Activated T-helper 2 cell treated with anti-CD3 and anti-CD28 coated beads, Interferon-gamma antibody, Interleukin-2, Interleukin-4, amounts not matched to agents 10 μg/mL and 5 μg/mL and 100 μg/mL, durations not matched to agents 14 hours and 24 hours and 36 hours (primary cell): ENCODE measurements around the gene CALM1. TPM values are rescaled to one million over a fixed set of nuclear protein-coding genes. Genes with fewer than 3 reads are reported as not detected.

Experiments
- DNase-seq: peaks from one replicate; pipeline ENCODE4 v3.0.0; 2021; ENCODE audit warnings: low spot score
- H3K27ac Mint-ChIP-seq: one replicate; pipeline ENCODE4 v1.8.0; 2021; ENCODE audit warnings: mixed read lengths
- H3K27me3 Mint-ChIP-seq: one replicate; pipeline ENCODE4 v1.8.0; 2021; ENCODE audit warnings: low read depth, mixed read lengths
- H3K36me3 Mint-ChIP-seq: one replicate; pipeline ENCODE4 v1.8.0; 2021; ENCODE audit warnings: low read depth, mixed read lengths
- H3K4me1 Mint-ChIP-seq: one replicate; pipeline ENCODE4 v1.8.0; 2021; ENCODE audit warnings: low read depth, mixed read lengths
- H3K4me3 Mint-ChIP-seq: one replicate; pipeline ENCODE4 v1.8.0; 2021; ENCODE audit warnings: low read depth, mild to moderate bottlenecking, moderate library complexity, mixed read lengths
- H3K9me3 Mint-ChIP-seq: one replicate; pipeline ENCODE4 v1.8.0; 2021; ENCODE audit warnings: mixed read lengths
- intact Hi-C: fragments of 100-400 bp; cut with micrococcal nuclease; formaldehyde crosslinking; loops from one replicate; pipeline ENCODE4 v1.15.1; 2023
- total RNA-seq: library from RNA; stranded (reverse); gene quantifications from 2 replicates; pipeline ENCODE4 v1.2.3, GENCODE V29; 2022

CALM1 gene
- total RNA-seq, 1 donor from 2014 or later, result 470 TPM

GRCh38 chr14:90374813-90375212 lies 22.0 kb upstream of the CALM1 start:
- Mint-ChIP-seq H3K27ac (no peak overlapping the region), H3K9me3 (no peaks in the 10 kb centered on the region), H3K36me3 (no peaks in the 10 kb centered on the region), H3K4me1 (no peaks in the 10 kb centered on the region), H3K27me3 (peaks cover 5% of the 10 kb centered on the region), H3K4me3 (no peak overlapping the region)
- no peak for DNase-seq
- intact Hi-C loops, result no loop called here

GRCh38 chr14:90375934-90376333 lies 20.9 kb upstream of the CALM1 start:
- DNase-seq, result no peak
- Mint-ChIP-seq H3K4me1 (no peaks in the 10 kb centered on the region), H3K27ac (no peak overlapping the region), H3K4me3 (no peak overlapping the region), H3K27me3 (peaks cover 2% of the 10 kb centered on the region), H3K9me3 (no peaks in the 10 kb centered on the region), H3K36me3 (no peaks in the 10 kb centered on the region)
- intact Hi-C loops, result no loop called here

- intact Hi-C loops, result no loop called here
- no peaks in the 10 kb centered on the region for H3K36me3 Mint-ChIP-seq
- H3K4me1 Mint-ChIP-seq, result no peaks in the 10 kb centered on the region
- DNase-seq, result no peak
- H3K27ac Mint-ChIP-seq, result no peak overlapping the region
- H3K27me3 Mint-ChIP-seq, result no peaks in the 10 kb centered on the region
- H3K4me3 Mint-ChIP-seq, result no peak overlapping the region
- no peaks in the 10 kb centered on the region for H3K9me3 Mint-ChIP-seq
Measured at GRCh38 chr14:90378249-90378648, 18.6 kb upstream of the CALM1 start.

- peaks cover 2% of the 10 kb centered on the region for H3K4me1 Mint-ChIP-seq
- no peaks in the 10 kb centered on the region for H3K27me3 Mint-ChIP-seq
- H3K4me3 Mint-ChIP-seq, result no peak overlapping the region
- H3K9me3 Mint-ChIP-seq, result no peaks in the 10 kb centered on the region
- DNase-seq, result no peak
- no peak overlapping the region for H3K27ac Mint-ChIP-seq
- no peaks in the 10 kb centered on the region for H3K36me3 Mint-ChIP-seq
- intact Hi-C loops, result no loop called here
Measured at GRCh38 chr14:90379106-90379505, 17.7 kb upstream of the CALM1 start.

- Mint-ChIP-seq H3K9me3 (no peaks in the 10 kb centered on the region), H3K27ac (no peak overlapping the region), H3K27me3 (no peaks in the 10 kb centered on the region), H3K36me3 (no peaks in the 10 kb centered on the region), H3K4me3 (no peak overlapping the region), H3K4me1 (peaks cover 14% of the 10 kb centered on the region)
- intact Hi-C loops, result loop anchor here (5.0 to 10.0 kb wide), 6 partner anchors 124 to 864 kb away; partner anchors contain the start of genes GPR68, PSMC1, RPS6KA5 and TDP1
- no peak for DNase-seq
Measured at GRCh38 chr14:90381011-90381786, 15.6 kb upstream of the CALM1 start.

GRCh38 chr14:90381999-90382451 lies 14.8 kb upstream of the CALM1 start:
- Mint-ChIP-seq H3K36me3 (no peaks in the 10 kb centered on the region), H3K4me1 (peaks cover 14% of the 10 kb centered on the region), H3K9me3 (no peaks in the 10 kb centered on the region), H3K27me3 (no peaks in the 10 kb centered on the region), H3K27ac (no peak overlapping the region), H3K4me3 (no peak overlapping the region)
- intact Hi-C loops, result loop anchor here (5.0 to 10.0 kb wide), 6 partner anchors 125 to 863 kb away; partner anchors contain the start of genes GPR68, PSMC1, RPS6KA5 and TDP1
- no peak for DNase-seq

GRCh38 chr14:90382491-90383125 lies 14.2 kb upstream of the CALM1 start:
- intact Hi-C loops, result loop anchor here (1.0 to 10.0 kb wide), 8 partner anchors 15 to 862 kb away; partner anchors contain the start of genes CALM1, GPR68, NRDE2 and PSMC1
- peak; percentile 66 for DNase-seq
- H3K27ac Mint-ChIP-seq, result no peak overlapping the region
- H3K27me3 Mint-ChIP-seq, result no peaks in the 10 kb centered on the region
- H3K36me3 Mint-ChIP-seq, result no peaks in the 10 kb centered on the region
- no peaks in the 10 kb centered on the region for H3K9me3 Mint-ChIP-seq
- peaks cover 14% of the 10 kb centered on the region for H3K4me1 Mint-ChIP-seq
- no peak overlapping the region for H3K4me3 Mint-ChIP-seq

- intact Hi-C loops, result loop anchor here (1.0 to 10.0 kb wide), 8 partner anchors 14 to 862 kb away; partner anchors contain the start of genes CALM1, GPR68, NRDE2 and PSMC1
- no peaks in the 10 kb centered on the region for H3K9me3 Mint-ChIP-seq
- no peak overlapping the region for H3K4me3 Mint-ChIP-seq
- peak; percentile 98 for DNase-seq
- no peaks in the 10 kb centered on the region for H3K36me3 Mint-ChIP-seq
- H3K27me3 Mint-ChIP-seq, result no peaks in the 10 kb centered on the region
- no peak overlapping the region for H3K27ac Mint-ChIP-seq
- peaks cover 16% of the 10 kb centered on the region for H3K4me1 Mint-ChIP-seq
Measured at GRCh38 chr14:90383126-90383730, 13.6 kb upstream of the CALM1 start.

GRCh38 chr14:90383731-90384542 lies 12.9 kb upstream of the CALM1 start:
- peak; percentile 70 for DNase-seq
- Mint-ChIP-seq H3K4me3 (no peak overlapping the region), H3K9me3 (no peaks in the 10 kb centered on the region), H3K27ac (no peak overlapping the region), H3K36me3 (no peaks in the 10 kb centered on the region), H3K4me1 (peaks cover 22% of the 10 kb centered on the region), H3K27me3 (no peaks in the 10 kb centered on the region)
- intact Hi-C loops, result loop anchor here (1.0 to 10.0 kb wide), 8 partner anchors 13 to 861 kb away; partner anchors contain the start of genes CALM1, GPR68, NRDE2 and PSMC1

GRCh38 chr14:90384543-90384911 lies 12.3 kb upstream of the CALM1 start:
- Mint-ChIP-seq H3K4me3 (no peak overlapping the region), H3K9me3 (no peaks in the 10 kb centered on the region), H3K36me3 (no peaks in the 10 kb centered on the region), H3K4me1 (peaks cover 25% of the 10 kb centered on the region), H3K27me3 (no peaks in the 10 kb centered on the region), H3K27ac (no peak overlapping the region)
- no peak for DNase-seq
- intact Hi-C loops, result loop anchor here (5.0 to 10.0 kb wide), 6 partner anchors 127 to 860 kb away; partner anchors contain the start of genes GPR68, PSMC1, RPS6KA5 and TDP1

- Mint-ChIP-seq H3K9me3 (no peaks in the 10 kb centered on the region), H3K36me3 (no peaks in the 10 kb centered on the region), H3K27ac (no peak overlapping the region), H3K4me1 (peaks cover 25% of the 10 kb centered on the region), H3K27me3 (no peaks in the 10 kb centered on the region), H3K4me3 (no peak overlapping the region)
- no peak for DNase-seq
- intact Hi-C loops, result loop anchor here (10.0 kb wide), 1 partner anchor 858 kb away; the partner anchor contains the start of gene GPR68
Measured at GRCh38 chr14:90386321-90386720, 10.5 kb upstream of the CALM1 start.

GRCh38 chr14:90387206-90387760 lies 9.5 kb upstream of the CALM1 start:
- H3K36me3 Mint-ChIP-seq, result no peaks in the 10 kb centered on the region
- H3K27ac Mint-ChIP-seq, result no peak overlapping the region
- H3K27me3 Mint-ChIP-seq, result no peaks in the 10 kb centered on the region
- no peak overlapping the region for H3K4me3 Mint-ChIP-seq
- peaks cover 25% of the 10 kb centered on the region for H3K4me1 Mint-ChIP-seq
- H3K9me3 Mint-ChIP-seq, result no peaks in the 10 kb centered on the region
- intact Hi-C loops, result loop anchor here (10.0 kb wide), 1 partner anchor 858 kb away; the partner anchor contains the start of gene GPR68
- no peak for DNase-seq
